Coronary artery (tissue), 2 donors: ENCODE results near the gene CDKL1.
"Not testable (repeated sequence)": the region's sequence is repeated elsewhere in the genome, so short reads cannot be mapped to it uniquely, and the experiment has no call there.

Experiments used
- DNase-seq: peaks from one replicate; pipeline ENCODE4 v3.0.0-alpha.2; 2017; ENCODE audit warnings: low spot score
- H3K27ac ChIP-seq, 2 donors: fragments of 200-600 bp; sonication (generic); one replicate each; pipeline ENCODE4 v1.5.1; 2016 to 2019
- H3K4me3 ChIP-seq: fragments of 200-600 bp; sonication (generic); 2 replicates; pipeline ENCODE4 v1.5.1; 2016; ENCODE audit warnings: mild to moderate bottlenecking, moderate library complexity
- CTCF ChIP-seq: fragments of 200-600 bp; sonication (generic); IDR thresholded peaks from one replicate; pipeline ENCODE4 v1.5.1; 2019; ENCODE audit warnings: antibody characterized with exemption

CDKL1 gene

GRCh38 chr14:50363714-50364111, 33.0 kb downstream of the CDKL1 start:
- DNase-seq = no peak
- no peak for TF ChIP-seq CTCF
- H3K27ac ChIP-seq = peak overlapping the region; percentile 50 to 72
- H3K4me3 ChIP-seq = peak overlapping the region; percentile 51

GRCh38 chr14:50362764-50363713, 33.6 kb downstream of the CDKL1 start:
- H3K27ac ChIP-seq = peak overlapping the region; percentile 50 to 72

GRCh38 chr14:50361473-50362403, 34.9 kb downstream of the CDKL1 start:
- not testable (repeated sequence) for DNase-seq, H3K27ac ChIP-seq, H3K4me3 ChIP-seq

More at GRCh38 chr14:50362764-50363713, 33.6 kb downstream of the CDKL1 start:
- peak overlapping the region; percentile 51 for H3K4me3 ChIP-seq
- TF ChIP-seq CTCF = no peak
- no peak for DNase-seq

GRCh38 chr14:50360851-50361250, 35.8 kb downstream of the CDKL1 start:
- Histone ChIP-seq H3K4me3 (no peak overlapping the region), H3K27ac (no peak overlapping the region)
- no peak for TF ChIP-seq CTCF

GRCh38 chr14:50360093-50360492, 36.6 kb downstream of the CDKL1 start:
- H3K27ac ChIP-seq = no peak overlapping the region

More at GRCh38 chr14:50360851-50361250, 35.8 kb downstream of the CDKL1 start:
- no peak for DNase-seq

GRCh38 chr14:50359631-50360030, 37.0 kb downstream of the CDKL1 start:
- Histone ChIP-seq H3K27ac (no peak overlapping the region), H3K4me3 (no peak overlapping the region)
- TF ChIP-seq CTCF = no peak
- no peak for DNase-seq

More at GRCh38 chr14:50360093-50360492, 36.6 kb downstream of the CDKL1 start:
- H3K4me3 ChIP-seq = no peak overlapping the region
- no peak for TF ChIP-seq CTCF
- DNase-seq = no peak

GRCh38 chr14:50357753-50358395, 38.8 kb downstream of the CDKL1 start:
- no peak overlapping the region for H3K27ac ChIP-seq
- DNase-seq = no peak
- no peak for TF ChIP-seq CTCF
- no peak overlapping the region for H3K4me3 ChIP-seq
